NOMO-1 (cell line): ENCODE data around the gene PIRT.
"Not testable (repeated sequence)": the region's sequence is repeated elsewhere in the genome, so short reads cannot be mapped to it uniquely, and the experiment has no call there.

Experiments
- DNase-seq, 2 experiments: peaks; one replicate each; lab custom pipeline; 2025; ENCODE audit not compliant: unreplicated experiment in 2 of 2; lab: John Stamatoyannopoulos, UW

Gene PIRT

GRCh38 chr17:10837921-10838320, at the start of gene PIRT:
TSS of gene PIRT (minus strand) at chr17:10838087. CDS start at chr17:10825645, 12,442 bp downstream.
- DNase-seq, result no peak

- DNase-seq, result no peak
Measured at GRCh38 chr17:10881959-10882358, 44.1 kb upstream of the PIRT start.

GRCh38 chr17:10879190-10879836, 41.4 kb upstream of the PIRT start:
- DNase-seq, result peak; percentile 27 to 35

- no peak for DNase-seq
Measured at GRCh38 chr17:10875984-10876555, 38.2 kb upstream of the PIRT start.

- peak in 1 of 2 experiments; percentile 48 for DNase-seq
Measured at GRCh38 chr17:10875430-10875851, 37.6 kb upstream of the PIRT start.

- no peak for DNase-seq
Measured at GRCh38 chr17:10871914-10872313, 34.0 kb upstream of the PIRT start.

GRCh38 chr17:10870336-10871050, 32.6 kb upstream of the PIRT start:
- DNase-seq, result no peak

GRCh38 chr17:10868744-10869143, 30.9 kb upstream of the PIRT start:
- DNase-seq, result not testable (repeated sequence)

- DNase-seq, result no peak
Measured at GRCh38 chr17:10859051-10859450, 21.2 kb upstream of the PIRT start.

GRCh38 chr17:10857976-10858375, 20.1 kb upstream of the PIRT start:
- no peak for DNase-seq

- not testable (repeated sequence) for DNase-seq
Measured at GRCh38 chr17:10846636-10847035, 8.7 kb upstream of the PIRT start.

GRCh38 chr17:10845388-10845751, 7.5 kb upstream of the PIRT start:
- no peak for DNase-seq

GRCh38 chr17:10844621-10845387, 6.9 kb upstream of the PIRT start:
- peak; percentile 8 to 40 for DNase-seq

GRCh38 chr17:10843811-10844210, 5.9 kb upstream of the PIRT start:
- no peak for DNase-seq

GRCh38 chr17:10842658-10843057, 4.8 kb upstream of the PIRT start:
- no peak for DNase-seq

GRCh38 chr17:10838682-10839081, 795 bp upstream of the PIRT start:
- DNase-seq, result no peak

GRCh38 chr17:10836966-10837590, 809 bp downstream of the PIRT start:
- no peak for DNase-seq

- no peak for DNase-seq
Measured at GRCh38 chr17:10836145-10836544, 1.7 kb downstream of the PIRT start.

- no peak for DNase-seq
Measured at GRCh38 chr17:10831696-10832095, 6.2 kb downstream of the PIRT start.

GRCh38 chr17:10827898-10828552, 9.9 kb downstream of the PIRT start:
- DNase-seq, result no peak
